A673 (cell line): Measurements from ENCODE around the gene ACD. TPM values are rescaled to one million over a fixed set of nuclear protein-coding genes. Genes with fewer than 3 reads are reported as not detected.
A peak's percentile ranks its signal among the peaks of the same experiment; 100 is the strongest.

Source experiments
- BruUV-seq: library from RNA; stranded (reverse); fragments of 400-500 nt; replicated peaks from 2 replicates; lab custom pipeline; 2021; lab: Mats Ljungman, UMichigan
- CTCF ChIA-PET: fragments of 300-600 bp; sonication (Branson Sonifier 250); formaldehyde crosslinking; loops from one replicate; lab custom pipeline; 2022; ENCODE audit warnings: antibody characterized with exemption; lab: Charles Lee
- POLR2A ChIA-PET: fragments of 300-600 bp; sonication (Branson Sonifier 250); formaldehyde crosslinking; loops from one replicate; lab custom pipeline; 2022; ENCODE audit warnings: antibody characterized with exemption; ENCODE audit not compliant: low non-redundant PET; lab: Charles Lee
- DNase-seq: peaks from one replicate; pipeline ENCODE4 v3.0.0-alpha.2; 2015; ENCODE audit warnings: low spot score
- H3K27ac ChIP-seq: fragments of 200-600 bp; sonication (generic); 2 replicates; pipeline ENCODE4 v1.5.1; 2016; ENCODE audit warnings: mixed run types, low read depth, mild to moderate bottlenecking, mixed read lengths, antibody characterized with exemption, low read length; ENCODE audit not compliant: poor library complexity, severe bottlenecking
- H3K27me3 ChIP-seq: fragments of 200-600 bp; sonication (generic); replicated peaks from 2 replicates; pipeline ENCODE4 v1.6.1; 2017; ENCODE audit warnings: mixed run types, low read depth, mild to moderate bottlenecking, mixed read lengths, antibody characterized with exemption, low read length; ENCODE audit not compliant: insufficient read depth, poor library complexity
- H3K36me3 ChIP-seq: fragments of 200-600 bp; sonication (generic); 2 replicates; pipeline ENCODE4 v1.6.1; 2016; ENCODE audit warnings: mixed run types, mild to moderate bottlenecking, mixed read lengths, antibody characterized with exemption, low read length; ENCODE audit not compliant: insufficient read depth, poor library complexity, severe bottlenecking
- H3K4me1 ChIP-seq: fragments of 200-600 bp; sonication (generic); 2 replicates; pipeline ENCODE4 v1.6.1; 2017; ENCODE audit warnings: mixed run types, mild to moderate bottlenecking, mixed read lengths, antibody characterized with exemption, low read length; ENCODE audit not compliant: insufficient read depth, poor library complexity, severe bottlenecking
- H3K4me3 ChIP-seq: fragments of 200-600 bp; sonication (generic); 2 replicates; pipeline ENCODE4 v1.5.1; 2016; ENCODE audit warnings: low read depth, mixed run types, mild to moderate bottlenecking, mixed read lengths, low read length; ENCODE audit not compliant: poor library complexity, severe bottlenecking
- H3K9me3 ChIP-seq: fragments of 200-600 bp; sonication (generic); 2 replicates; pipeline ENCODE4 v1.6.1; 2016; ENCODE audit warnings: mixed run types, low read depth, mild to moderate bottlenecking, mixed read lengths, antibody characterized with exemption, low read length; ENCODE audit not compliant: poor library complexity, severe bottlenecking
- CTCF ChIP-seq: fragments of 300-800, 200-600 bp; sonication (generic); conservative IDR thresholded peaks from 2 replicates; pipeline ENCODE4 v1.5.1; 2017; ENCODE audit warnings: low read depth, mild to moderate bottlenecking, antibody characterized with exemption, low read length, moderate library complexity, mixed read lengths
- EZH2 ChIP-seq: fragments of 200-600 bp; sonication (generic); IDR thresholded peaks from 2 replicates; pipeline ENCODE4 v1.6.1; 2017; ENCODE audit warnings: borderline replicate concordance, low read depth, mild to moderate bottlenecking, mixed read lengths, antibody characterized with exemption, low read length; ENCODE audit not compliant: poor library complexity, severe bottlenecking
- intact Hi-C: fragments of 100-400 bp; cut with micrococcal nuclease; formaldehyde crosslinking; loops from one replicate; pipeline ENCODE4 v1.10.0; 2022; ENCODE audit not compliant: unreplicated experiment
- total RNA-seq: library from RNA; stranded (reverse); gene quantifications from 2 replicates; pipeline ENCODE4 v1.2.3, GENCODE V29; 2021

Gene ACD
- total RNA-seq, 1 experiment from 2014 or later = 45.8 TPM

- H3K4me1 ChIP-seq = peaks cover 12% of the 10 kb centered on the region
- peak overlapping the region; percentile 61 for H3K27ac ChIP-seq
- POLR2A ChIA-PET = no interaction called here
- intact Hi-C loops = no loop called here
- BruUV-seq = no TSS peak
- no peaks in the 10 kb centered on the region for H3K27me3 ChIP-seq
- H3K36me3 ChIP-seq = peaks cover 6% of the 10 kb centered on the region
- no peak for DNase-seq
- TF ChIP-seq CTCF (no peak), EZH2 (no peak)
- CTCF ChIA-PET = interaction anchor here (1.5 to 1.6 kb wide), 2 partner anchors 11 to 147 kb away, joined by 3 to 5 read pairs; no protein-coding TSS in a partner anchor
- H3K9me3 ChIP-seq = no peaks in the 10 kb centered on the region
- H3K4me3 ChIP-seq = peak overlapping the region; percentile 66
These were observed 1.2 kb upstream of the ACD start for GRCh38 chr16:67661101-67661761.

- no TSS peak for BruUV-seq
- DNase-seq = peak; percentile 99
- ChIA-PET POLR2A (interaction anchor here (1.0 kb wide), 2 partner anchors 98 to 425 kb away, joined by 3 to 6 read pairs; partner anchors contain the start of genes CTCF and NFATC3), CTCF (interaction anchor here (1.0 to 2.7 kb wide), 4 partner anchors 12 to 147 kb away, joined by 3 to 17 read pairs (median 4); no protein-coding TSS in a partner anchor)
- Histone ChIP-seq H3K4me1 (peaks cover 12% of the 10 kb centered on the region), H3K4me3 (peak within 1 kb of the TSS; percentile 66), H3K27me3 (no peaks in the 10 kb centered on the region), H3K9me3 (no peaks in the 10 kb centered on the region), H3K27ac (peak within 1 kb of the TSS; percentile 86), H3K36me3 (peaks cover 6% of the 10 kb centered on the region)
- TF ChIP-seq EZH2 = no peak
- TF ChIP-seq CTCF = no peak
- intact Hi-C loops = no loop called here
These were observed 536 bp upstream of the ACD start, which contains the start of gene PARD6A for GRCh38 chr16:67660564-67661028. Gene PARD6A (plus strand): TSS chr16:67660960. CDS start chr16:67661039, 79 bp downstream.

- peak overlapping the region; percentile 66 for H3K4me3 ChIP-seq
- POLR2A ChIA-PET = no interaction called here
- intact Hi-C loops = no loop called here
- DNase-seq = no peak
- TF ChIP-seq EZH2 (no peak), CTCF (no peak)
- H3K27me3 ChIP-seq = no peaks in the 10 kb centered on the region
- BruUV-seq = no TSS peak
- peak overlapping the region; percentile 86 for H3K27ac ChIP-seq
- H3K4me1 ChIP-seq = peaks cover 12% of the 10 kb centered on the region
- H3K9me3 ChIP-seq = no peaks in the 10 kb centered on the region
- CTCF ChIA-PET = interaction anchor here (2.7 kb wide), 1 partner anchor 138 kb away, joined by 17 read pairs; no protein-coding TSS in a partner anchor
- peaks cover 6% of the 10 kb centered on the region for H3K36me3 ChIP-seq
These were observed 998 bp downstream of the ACD start for GRCh38 chr16:67658849-67659674.
